HG02973 (cell line): ENCODE data around the gene HRH2.
"Not testable (repeated sequence)": the region's sequence is repeated elsewhere in the genome, so short reads cannot be mapped to it uniquely, and the experiment has no call there.

Experiments used
- ATAC-seq: cut with Tn5 transposase; IDR thresholded peaks from one replicate; pipeline ENCODE4 v1.9.1; 2021; ENCODE audit warnings: moderate library complexity; ENCODE audit not compliant: unreplicated experiment

Gene HRH2

GRCh38 chr5:175712681-175713085, 54.8 kb downstream of the HRH2 start:
- ATAC-seq, result no peak

- ATAC-seq, result no peak
Measured at GRCh38 chr5:175713930-175714329, 56.1 kb downstream of the HRH2 start.

- no peak for ATAC-seq
Measured at GRCh38 chr5:175714479-175715085, 56.7 kb downstream of the HRH2 start.

- no peak for ATAC-seq
Measured at GRCh38 chr5:175715627-175716522, 58.0 kb downstream of the HRH2 start.

GRCh38 chr5:175717837-175718236, 60.0 kb downstream of the HRH2 start:
- ATAC-seq, result no peak

GRCh38 chr5:175718401-175719108, 60.7 kb downstream of the HRH2 start:
- ATAC-seq, result no peak

- not testable (repeated sequence) for ATAC-seq
Measured at GRCh38 chr5:175719109-175719432, 61.2 kb downstream of the HRH2 start.

GRCh38 chr5:175724314-175725275, 66.7 kb downstream of the HRH2 start:
- ATAC-seq, result no peak

- ATAC-seq, result no peak
Measured at GRCh38 chr5:175728316-175728715, 70.4 kb downstream of the HRH2 start.

GRCh38 chr5:175728885-175729828, 71.3 kb downstream of the HRH2 start:
- no peak for ATAC-seq

GRCh38 chr5:175729829-175730277, 72.0 kb downstream of the HRH2 start:
- peak; percentile 71 for ATAC-seq

- ATAC-seq, result no peak
Measured at GRCh38 chr5:175731172-175731571, 73.3 kb downstream of the HRH2 start.

- no peak for ATAC-seq
Measured at GRCh38 chr5:175731756-175732465, 74.0 kb downstream of the HRH2 start.

GRCh38 chr5:175733017-175733416, 75.1 kb downstream of the HRH2 start:
- ATAC-seq, result no peak

- ATAC-seq, result no peak
Measured at GRCh38 chr5:175734016-175734415, 76.1 kb downstream of the HRH2 start.

GRCh38 chr5:175734501-175734900, 76.6 kb downstream of the HRH2 start:
- ATAC-seq, result no peak

- no peak for ATAC-seq
Measured at GRCh38 chr5:175735701-175736100, 77.8 kb downstream of the HRH2 start.

- ATAC-seq, result no peak
Measured at GRCh38 chr5:175736652-175737051, 78.8 kb downstream of the HRH2 start.

- ATAC-seq, result no peak
Measured at GRCh38 chr5:175737481-175737880, 79.6 kb downstream of the HRH2 start.
